NK-92 treated with Interleukin-12 subunit alpha and Interleukin-12 subunit beta, amount 100 ng/mL, for 24 hours (cell line): ENCODE measurements around the gene STRIP1.

Source experiments
- DNase-seq: peaks from one replicate; lab custom pipeline; 2025; lab: John Stamatoyannopoulos, UW

Gene STRIP1

DNA sequence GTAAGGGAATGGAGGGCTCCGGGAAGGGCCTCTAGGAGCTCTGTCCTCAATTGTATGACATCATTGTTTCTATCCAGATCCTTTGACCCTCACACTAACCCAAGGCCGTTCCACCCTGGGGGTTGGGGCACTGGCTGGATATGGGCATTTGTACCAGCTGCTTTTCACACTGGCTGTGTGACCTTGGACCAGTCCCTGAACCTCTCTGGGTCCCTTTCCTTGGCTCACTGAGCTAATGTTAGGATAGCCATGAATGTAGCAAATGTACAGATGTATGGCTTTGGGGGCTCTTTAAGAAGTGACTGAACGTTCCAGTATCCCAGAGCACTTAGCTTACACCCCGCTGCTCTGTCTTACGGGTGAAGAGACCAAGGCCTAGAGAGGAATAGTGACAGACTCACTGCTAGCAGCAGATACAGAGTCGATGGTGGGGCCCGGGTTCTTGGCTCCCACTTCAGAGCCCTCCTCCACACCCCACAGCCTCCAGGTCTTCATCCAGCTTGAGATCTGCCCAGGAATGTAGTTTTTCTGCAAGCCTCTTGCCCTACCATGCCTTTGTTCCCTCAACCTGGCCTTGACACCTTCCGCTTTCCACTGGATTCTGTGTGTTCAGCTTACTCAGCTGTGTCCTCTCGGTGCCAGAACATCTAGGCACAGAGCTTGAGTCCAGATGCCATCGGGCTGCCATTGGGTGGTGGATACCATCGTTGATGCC is 63.2 kb downstream of the STRIP1 start:
- DNase-seq = no peak

DNA sequence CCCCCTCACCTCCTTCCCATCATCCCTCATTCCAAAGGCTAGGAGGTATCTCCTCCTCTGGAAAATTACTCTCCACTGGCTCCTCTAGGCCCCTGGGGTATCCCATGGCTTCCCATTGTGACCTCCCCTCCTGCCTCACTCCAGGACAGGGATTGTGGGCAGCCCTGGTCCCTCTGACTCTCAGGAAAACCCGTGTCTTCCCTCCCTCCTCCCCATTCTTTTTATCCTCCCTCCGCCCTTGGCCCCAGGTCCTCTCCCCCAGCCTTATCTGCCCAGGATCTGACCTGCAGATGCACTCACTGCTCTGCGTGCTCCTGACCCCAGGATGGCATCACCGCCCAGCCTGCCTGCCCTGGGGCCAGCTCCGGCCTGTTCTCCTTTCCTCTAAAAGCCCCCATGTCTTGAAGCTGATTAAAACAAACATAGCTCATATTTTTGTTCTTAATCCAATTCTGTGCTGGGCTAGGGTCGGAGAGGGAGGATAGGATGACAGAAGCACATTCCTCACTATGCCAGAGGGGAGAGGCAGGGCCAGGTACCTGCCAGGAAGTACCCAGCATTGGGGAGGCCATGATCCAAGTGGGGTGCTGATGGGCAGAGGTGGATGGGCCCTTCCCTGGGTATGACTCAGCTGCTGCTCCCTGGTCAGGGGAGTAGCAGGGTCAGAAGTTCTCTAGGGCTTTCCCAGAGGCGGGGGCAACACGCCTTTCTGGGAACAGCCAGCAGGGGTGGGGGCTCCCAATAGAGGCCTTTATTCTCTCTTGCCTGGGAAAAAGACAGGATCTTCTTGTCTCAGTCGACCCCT is 64.0 kb downstream of the STRIP1 start:
- no peak for DNase-seq

DNA sequence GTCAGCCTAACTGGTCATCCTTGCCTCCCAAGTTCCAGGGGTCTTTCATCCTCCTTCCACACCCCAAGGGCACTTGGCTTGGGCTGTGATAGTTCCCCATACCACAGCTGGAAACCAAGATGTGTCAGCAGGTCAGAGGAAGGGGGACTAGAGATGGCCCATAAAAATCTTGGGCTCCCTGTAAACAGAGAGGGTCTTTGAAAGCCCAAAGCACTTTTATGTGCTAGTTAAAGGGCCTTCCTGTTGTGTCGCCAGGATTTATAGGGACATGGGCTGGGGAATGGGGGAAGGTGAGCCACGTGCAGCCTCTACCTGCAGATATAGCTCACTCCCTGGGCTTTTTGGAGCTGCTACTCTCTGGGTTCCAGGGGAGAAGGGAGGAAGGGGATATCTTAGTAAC is 65.9 kb downstream of the STRIP1 start:
- DNase-seq = no peak

DNA sequence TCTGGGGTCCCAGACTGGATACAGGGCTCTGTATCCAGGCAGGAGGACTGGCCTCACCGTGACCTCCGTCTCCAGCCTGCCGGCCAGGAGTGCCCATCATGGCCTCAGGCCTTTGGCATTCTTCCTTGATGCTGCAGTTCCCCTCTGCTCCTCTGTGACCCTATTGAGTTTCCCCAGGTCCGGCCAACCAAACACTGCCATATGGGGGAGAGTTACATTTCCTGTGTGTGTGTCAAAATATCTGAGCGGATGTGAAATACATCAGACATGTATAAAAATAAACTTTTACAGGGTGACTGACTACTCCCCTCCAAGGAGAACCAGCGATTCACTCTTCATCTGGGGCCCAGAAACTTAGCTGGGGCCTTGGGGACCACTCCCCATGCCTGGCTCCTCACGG is 67.7 kb downstream of the STRIP1 start:
- no peak for DNase-seq
